ENCODE measurements around the gene CDKN2B-AS1.

CDKN2B-AS1 gene

DNA sequence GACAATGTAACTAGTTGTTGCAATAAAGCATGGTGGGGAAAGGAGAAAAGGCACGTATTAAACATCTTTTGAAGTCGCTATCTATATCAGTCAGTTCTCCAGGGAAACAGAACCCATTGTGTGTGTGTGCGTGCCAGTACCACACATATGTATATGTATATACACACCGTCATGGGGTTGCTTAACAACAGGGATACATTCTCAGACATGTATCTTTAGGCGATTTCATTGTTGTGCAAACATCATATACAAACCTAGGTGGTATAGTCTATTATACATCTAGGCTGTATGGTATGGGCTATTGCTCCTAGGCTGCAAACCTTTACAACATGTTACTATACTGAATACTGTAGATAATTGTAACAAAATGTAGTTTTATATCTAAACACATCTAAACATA lies 2.3 kb downstream of the CDKN2B-AS1 start:
- H3K4me3 ChIP-seq (ENCODE audit: low read depth, low read length): no peak overlapping the region
- peaks cover 13% of the 10 kb centered on the region for H3K4me1 ChIP-seq (ENCODE audit: control insufficient read depth, insufficient read depth, low read length)
- H3K9ac ChIP-seq (ENCODE audit: low read depth, low read length): no peak overlapping the region
- H3K36me3 ChIP-seq (ENCODE audit: control insufficient read depth, insufficient read depth, low read length): no peaks in the 10 kb centered on the region
- H3K27me3 ChIP-seq (ENCODE audit: control insufficient read depth, insufficient read depth, low read length): peaks cover 93% of the 10 kb centered on the region
- no peaks in the 10 kb centered on the region for H3K9me3 ChIP-seq (ENCODE audit: control insufficient read depth, insufficient read depth, low read length)

DNA sequence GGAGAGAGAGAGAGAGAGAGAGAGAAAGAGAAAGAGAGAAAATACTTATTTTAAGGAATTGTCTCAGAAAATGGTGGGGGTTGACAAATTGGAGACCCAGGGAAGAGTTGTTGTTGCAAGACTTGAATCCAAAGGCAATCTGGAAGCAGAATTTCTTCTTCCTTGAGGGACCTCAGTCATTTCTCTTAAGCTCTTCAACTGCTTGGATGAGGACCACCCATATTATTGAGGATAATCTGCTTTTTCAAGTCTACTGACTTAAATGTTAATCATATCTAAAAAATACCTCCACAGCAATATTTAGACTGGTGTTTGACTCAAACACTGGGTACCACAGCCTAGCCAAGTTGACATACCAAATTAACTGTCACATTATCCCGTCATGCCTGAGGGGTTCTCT lies 2.9 kb downstream of the CDKN2B-AS1 start:
- Histone ChIP-seq H3K4me3 (ENCODE audit: low read depth, low read length) (no peak overlapping the region), H3K27me3 (ENCODE audit: control insufficient read depth, insufficient read depth, low read length) (peaks cover 93% of the 10 kb centered on the region), H3K36me3 (ENCODE audit: control insufficient read depth, insufficient read depth, low read length) (no peaks in the 10 kb centered on the region), H3K9me3 (ENCODE audit: control insufficient read depth, insufficient read depth, low read length) (no peaks in the 10 kb centered on the region), H3K9ac (ENCODE audit: low read depth, low read length) (no peak overlapping the region), H3K4me1 (ENCODE audit: control insufficient read depth, insufficient read depth, low read length) (peaks cover 13% of the 10 kb centered on the region)

DNA sequence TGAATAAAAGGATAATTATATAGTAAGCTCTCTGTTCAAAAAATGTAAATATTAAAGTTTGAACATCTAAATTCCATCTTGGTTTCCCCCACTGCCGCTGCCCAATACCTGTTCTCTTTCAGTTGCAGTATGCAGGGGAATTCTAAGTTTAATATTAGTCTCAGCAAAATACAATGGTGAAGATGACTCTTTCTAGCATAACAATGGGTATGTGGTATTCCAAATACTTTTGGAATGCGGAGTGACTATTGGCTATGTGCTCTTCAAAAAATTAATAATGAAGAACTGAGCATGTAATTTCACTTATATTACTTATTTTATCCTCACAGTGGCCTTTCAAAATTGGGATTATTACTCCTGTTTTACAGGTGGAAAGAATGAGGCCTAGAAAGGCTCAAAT lies 3.4 kb downstream of the CDKN2B-AS1 start:
- H3K4me3 ChIP-seq (ENCODE audit: low read depth, low read length): no peak overlapping the region
- peaks cover 13% of the 10 kb centered on the region for H3K4me1 ChIP-seq (ENCODE audit: control insufficient read depth, insufficient read depth, low read length)
- H3K9ac ChIP-seq (ENCODE audit: low read depth, low read length): no peak overlapping the region
- no peaks in the 10 kb centered on the region for H3K36me3 ChIP-seq (ENCODE audit: control insufficient read depth, insufficient read depth, low read length)
- H3K27me3 ChIP-seq (ENCODE audit: control insufficient read depth, insufficient read depth, low read length): peaks cover 93% of the 10 kb centered on the region
- H3K9me3 ChIP-seq (ENCODE audit: control insufficient read depth, insufficient read depth, low read length): no peaks in the 10 kb centered on the region

DNA sequence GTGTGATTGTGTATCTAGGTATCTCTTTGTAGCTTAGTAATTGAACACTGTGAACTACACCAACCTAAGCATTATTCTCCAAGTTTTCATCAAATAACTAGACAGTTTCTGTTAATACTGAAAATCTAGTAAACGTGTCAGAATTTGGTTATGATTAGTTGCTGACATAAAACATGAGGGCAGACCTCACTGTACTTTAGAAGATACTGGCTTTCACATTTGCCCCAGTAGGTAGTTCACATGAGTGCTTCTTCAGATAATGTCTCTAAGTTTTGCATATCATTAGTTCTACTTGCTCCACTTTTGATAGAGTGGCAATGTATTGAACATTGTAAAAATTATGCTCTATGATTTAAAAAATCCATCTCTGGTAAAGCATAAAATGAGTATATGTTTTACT lies 7.4 kb downstream of the CDKN2B-AS1 start:
- Histone ChIP-seq H3K9me3 (ENCODE audit: control insufficient read depth, insufficient read depth, low read length) (no peaks in the 10 kb centered on the region), H3K4me1 (ENCODE audit: control insufficient read depth, insufficient read depth, low read length) (peaks cover 7% of the 10 kb centered on the region), H3K27me3 (ENCODE audit: control insufficient read depth, insufficient read depth, low read length) (peaks cover 100% of the 10 kb centered on the region), H3K4me3 (ENCODE audit: low read depth, low read length) (no peak overlapping the region), H3K9ac (ENCODE audit: low read depth, low read length) (no peak overlapping the region), H3K36me3 (ENCODE audit: control insufficient read depth, insufficient read depth, low read length) (no peaks in the 10 kb centered on the region)

DNA sequence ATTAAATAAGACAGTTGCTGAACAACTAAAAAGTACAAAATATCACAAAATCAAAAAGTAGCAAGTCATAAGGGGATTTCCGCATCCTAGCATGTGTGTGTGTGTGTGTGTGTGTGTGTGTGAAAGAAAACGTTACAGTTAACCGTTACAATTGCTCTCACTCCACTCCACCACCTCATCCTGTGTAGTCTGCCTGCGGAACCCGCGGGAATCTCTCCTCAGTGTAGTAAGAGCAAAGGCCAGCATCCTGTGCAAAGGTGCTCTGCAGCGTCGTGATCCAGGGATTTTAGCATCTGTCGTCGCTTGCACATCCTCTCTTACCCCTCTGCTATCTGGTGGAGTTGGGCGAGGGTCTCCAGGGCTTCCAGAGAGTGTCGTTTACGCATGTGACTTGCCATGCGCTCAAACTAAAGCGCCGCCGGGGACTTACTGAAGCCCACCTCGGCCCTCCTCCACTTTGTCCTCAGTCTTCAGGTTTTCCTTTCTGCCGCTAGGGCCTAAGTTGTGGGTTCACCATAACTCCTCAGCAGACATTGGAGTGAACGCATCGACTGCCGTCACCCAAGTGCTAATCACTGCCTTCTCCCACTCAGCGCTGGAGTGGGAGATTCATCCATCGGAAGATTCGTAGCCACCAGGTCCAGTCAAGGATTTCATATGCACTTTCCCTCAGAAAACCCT lies 10.6 kb downstream of the CDKN2B-AS1 start:
- Histone ChIP-seq H3K36me3 (ENCODE audit: control insufficient read depth, insufficient read depth, low read length) (no peaks in the 10 kb centered on the region), H3K9me3 (ENCODE audit: control insufficient read depth, insufficient read depth, low read length) (no peaks in the 10 kb centered on the region), H3K27me3 (ENCODE audit: control insufficient read depth, insufficient read depth, low read length) (peaks cover 92% of the 10 kb centered on the region), H3K4me1 (ENCODE audit: control insufficient read depth, insufficient read depth, low read length) (peaks cover 6% of the 10 kb centered on the region), H3K9ac (ENCODE audit: low read depth, low read length) (no peak overlapping the region), H3K4me3 (ENCODE audit: low read depth, low read length) (peak overlapping the region; percentile 52)

DNA sequence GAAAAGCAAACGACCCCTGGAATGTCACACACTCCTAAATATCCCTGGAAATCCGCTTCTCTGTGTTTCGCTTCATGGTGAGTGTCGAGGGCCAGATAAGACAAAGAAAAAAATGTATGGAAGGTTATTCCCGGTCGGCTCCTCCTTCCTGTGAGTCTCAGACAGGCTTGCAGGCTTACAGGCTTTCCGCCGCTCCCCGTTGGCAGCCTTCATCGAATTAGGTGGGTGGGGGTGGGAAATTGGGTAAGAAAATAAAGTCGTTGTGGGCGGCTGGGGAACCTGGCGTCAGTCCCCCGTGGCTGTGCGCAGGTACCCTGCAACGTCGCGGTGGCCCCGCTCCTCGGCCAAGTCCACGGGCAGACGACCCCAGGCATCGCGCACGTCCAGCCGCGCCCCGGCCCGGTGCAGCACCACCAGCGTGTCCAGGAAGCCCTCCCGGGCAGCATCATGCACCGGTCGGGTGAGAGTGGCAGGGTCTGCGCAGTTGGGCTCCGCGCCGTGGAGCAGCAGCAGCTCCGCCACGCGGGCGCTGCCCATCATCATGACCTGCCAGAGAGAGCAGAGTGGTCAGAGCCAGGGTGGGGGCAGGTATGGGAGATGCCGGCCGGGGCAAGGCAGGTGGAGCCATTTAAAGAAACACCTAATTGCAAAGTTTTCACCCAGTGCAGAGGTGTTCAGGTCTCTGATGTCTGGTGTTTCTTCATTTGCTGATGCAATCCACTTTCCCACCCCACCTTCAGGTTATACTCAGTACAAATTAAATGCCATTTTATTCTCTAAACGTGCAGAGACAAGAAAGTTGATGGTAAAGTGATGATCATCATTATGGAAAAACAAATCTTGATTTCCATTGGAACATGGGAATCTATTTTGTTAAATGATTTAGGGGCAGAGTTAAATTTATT lies 11.4 kb downstream of the CDKN2B-AS1 start:
- no peak overlapping the region for H3K9ac ChIP-seq (ENCODE audit: low read depth, low read length)
- no peaks in the 10 kb centered on the region for H3K9me3 ChIP-seq (ENCODE audit: control insufficient read depth, insufficient read depth, low read length)
- peak overlapping the region; percentile 52 for H3K4me3 ChIP-seq (ENCODE audit: low read depth, low read length)
- H3K36me3 ChIP-seq (ENCODE audit: control insufficient read depth, insufficient read depth, low read length): no peaks in the 10 kb centered on the region
- H3K4me1 ChIP-seq (ENCODE audit: control insufficient read depth, insufficient read depth, low read length): peaks cover 6% of the 10 kb centered on the region
- peaks cover 92% of the 10 kb centered on the region for H3K27me3 ChIP-seq (ENCODE audit: control insufficient read depth, insufficient read depth, low read length)

DNA sequence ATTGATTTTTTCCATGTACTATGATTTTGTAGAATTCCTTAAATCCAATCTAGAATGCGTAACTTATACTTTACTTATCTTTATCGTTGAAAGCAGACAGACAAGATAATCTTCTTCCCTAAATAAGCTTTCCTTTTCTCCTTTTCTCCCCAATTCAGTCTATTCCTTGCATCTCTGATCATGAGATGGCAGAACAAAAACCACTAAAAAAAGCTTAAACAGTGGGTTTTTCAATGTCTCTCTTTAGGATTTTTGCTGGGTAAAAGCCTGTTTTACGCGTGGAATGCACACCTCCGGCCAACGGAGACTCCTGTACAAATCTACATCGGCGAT lies 13.8 kb downstream of the CDKN2B-AS1 start:
- H3K4me3 ChIP-seq (ENCODE audit: low read depth, low read length): peak overlapping the region; percentile 90
- H3K4me1 ChIP-seq (ENCODE audit: control insufficient read depth, insufficient read depth, low read length): peaks cover 6% of the 10 kb centered on the region
- peaks cover 74% of the 10 kb centered on the region for H3K27me3 ChIP-seq (ENCODE audit: control insufficient read depth, insufficient read depth, low read length)
- H3K36me3 ChIP-seq (ENCODE audit: control insufficient read depth, insufficient read depth, low read length): no peaks in the 10 kb centered on the region
- no peak overlapping the region for H3K9ac ChIP-seq (ENCODE audit: low read depth, low read length)
- no peaks in the 10 kb centered on the region for H3K9me3 ChIP-seq (ENCODE audit: control insufficient read depth, insufficient read depth, low read length)

DNA sequence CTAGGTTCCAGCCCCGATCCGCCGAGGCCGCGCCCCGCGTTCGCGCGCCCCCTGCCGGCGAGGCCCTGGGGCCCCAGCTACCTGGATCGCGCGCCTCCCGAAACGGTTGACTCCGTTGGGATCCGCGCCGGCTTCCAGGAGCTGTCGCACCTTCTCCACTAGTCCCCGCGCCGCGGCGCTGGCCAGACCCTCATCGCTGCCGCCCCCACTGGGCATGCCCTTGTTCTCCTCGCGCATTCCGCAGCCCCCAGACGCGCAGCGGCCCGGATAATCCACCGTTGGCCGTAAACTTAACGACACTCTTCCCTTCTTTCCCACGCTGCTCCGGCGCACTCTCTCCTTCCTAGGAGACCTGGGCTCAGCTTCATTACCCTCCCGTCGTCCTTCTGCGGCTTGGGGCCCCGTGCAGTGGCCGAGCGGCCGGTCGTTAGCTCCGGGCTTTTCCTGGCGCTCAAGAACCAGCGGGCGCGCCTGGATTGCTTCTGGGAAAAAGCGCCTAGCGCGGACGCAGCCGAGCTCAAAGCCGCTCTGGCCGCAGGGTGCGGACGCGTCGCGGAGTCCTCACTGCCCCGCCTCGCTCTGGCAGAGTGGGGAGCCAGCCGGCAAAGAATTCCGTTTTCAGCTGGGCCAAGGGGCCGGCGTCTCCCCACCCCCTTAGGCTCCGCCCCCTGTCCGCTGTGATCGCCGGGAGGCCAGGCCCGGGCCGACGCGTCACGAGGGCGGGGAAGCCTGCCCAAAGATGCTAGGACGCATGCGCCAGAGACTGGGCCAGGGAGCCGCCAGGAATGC lies 14.3 kb downstream of the CDKN2B-AS1 start, which contains the start of gene CDKN2B:
Gene CDKN2B, minus strand, starts transcription at position 589 of the 789 bp plus-strand sequence. Its CDS starts 352 bp downstream, at position 237.
- Histone ChIP-seq H3K27me3 (ENCODE audit: control insufficient read depth, insufficient read depth, low read length) (peaks cover 69% of the 10 kb centered on the region), H3K9ac (ENCODE audit: low read depth, low read length) (no peak within 1 kb of the TSS), H3K4me3 (ENCODE audit: low read depth, low read length) (peak within 1 kb of the TSS; percentile 90), H3K9me3 (ENCODE audit: control insufficient read depth, insufficient read depth, low read length) (no peaks in the 10 kb centered on the region), H3K4me1 (ENCODE audit: control insufficient read depth, insufficient read depth, low read length) (peaks cover 6% of the 10 kb centered on the region), H3K36me3 (ENCODE audit: control insufficient read depth, insufficient read depth, low read length) (no peaks in the 10 kb centered on the region)

DNA sequence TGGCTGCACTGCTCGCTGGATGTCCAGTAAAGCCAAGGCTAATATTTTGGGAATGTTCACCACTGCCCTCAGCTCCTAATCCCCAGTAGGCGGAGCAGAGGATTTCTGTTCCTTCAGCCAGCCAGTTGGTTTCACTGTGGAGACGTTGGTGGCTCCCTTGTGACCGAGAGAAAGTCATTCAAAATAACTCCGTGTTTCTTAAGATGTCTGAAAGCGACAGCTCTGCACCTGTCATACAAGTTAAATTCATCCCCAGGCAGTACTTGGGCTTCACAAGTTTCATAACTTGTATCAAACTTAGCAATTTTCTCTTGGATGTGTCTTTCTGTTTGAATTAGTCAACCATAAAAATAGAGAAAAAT lies 14.9 kb downstream of the CDKN2B-AS1 start:
- H3K27me3 ChIP-seq (ENCODE audit: control insufficient read depth, insufficient read depth, low read length): peaks cover 63% of the 10 kb centered on the region

DNA sequence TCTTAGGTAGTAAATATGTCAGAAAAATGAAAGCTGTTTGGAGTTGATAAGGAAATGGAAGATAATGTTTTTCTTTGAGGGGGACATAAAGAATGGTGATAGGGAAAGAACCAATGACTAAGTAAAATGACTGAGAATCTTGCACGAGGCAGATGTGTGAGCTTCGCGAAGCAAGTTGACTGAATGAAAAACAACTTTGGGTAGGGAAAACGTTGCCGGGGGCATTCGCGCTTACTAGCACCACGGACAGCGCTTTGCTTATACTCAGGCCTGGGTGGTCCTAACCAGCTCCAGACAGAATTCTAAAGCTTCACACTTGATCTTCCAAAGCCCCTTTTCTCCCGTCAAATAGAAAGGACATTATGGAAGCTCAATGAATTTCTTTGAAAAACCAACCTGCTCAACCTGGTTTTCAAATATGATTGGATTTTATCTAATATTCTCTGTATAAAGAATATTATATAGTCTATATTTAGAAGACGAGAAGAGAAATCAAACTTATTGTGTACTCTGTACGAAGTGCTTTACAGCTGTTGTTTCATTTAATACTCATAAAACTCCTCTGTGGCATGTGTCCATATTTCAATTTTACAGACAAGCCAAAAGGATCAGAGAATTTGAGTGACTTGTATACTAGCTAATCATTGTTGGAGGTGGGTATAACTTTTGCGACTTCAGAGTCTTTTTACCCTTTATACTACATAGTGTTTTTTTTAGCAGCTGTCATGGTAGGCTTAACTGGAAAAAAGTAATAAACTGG lies 16.5 kb downstream of the CDKN2B-AS1 start:
- Histone ChIP-seq H3K36me3 (ENCODE audit: control insufficient read depth, insufficient read depth, low read length) (no peaks in the 10 kb centered on the region), H3K9ac (ENCODE audit: low read depth, low read length) (no peak overlapping the region), H3K27me3 (ENCODE audit: control insufficient read depth, insufficient read depth, low read length) (peaks cover 47% of the 10 kb centered on the region), H3K4me1 (ENCODE audit: control insufficient read depth, insufficient read depth, low read length) (no peaks in the 10 kb centered on the region), H3K4me3 (ENCODE audit: low read depth, low read length) (no peak overlapping the region), H3K9me3 (ENCODE audit: control insufficient read depth, insufficient read depth, low read length) (no peaks in the 10 kb centered on the region)

More for the DNA sequence above, 14.9 kb downstream of the CDKN2B-AS1 start:
- Histone ChIP-seq H3K9me3 (ENCODE audit: control insufficient read depth, insufficient read depth, low read length) (no peaks in the 10 kb centered on the region), H3K4me1 (ENCODE audit: control insufficient read depth, insufficient read depth, low read length) (peaks cover 6% of the 10 kb centered on the region), H3K4me3 (ENCODE audit: low read depth, low read length) (peak overlapping the region; percentile 90), H3K9ac (ENCODE audit: low read depth, low read length) (no peak overlapping the region), H3K36me3 (ENCODE audit: control insufficient read depth, insufficient read depth, low read length) (no peaks in the 10 kb centered on the region)

DNA sequence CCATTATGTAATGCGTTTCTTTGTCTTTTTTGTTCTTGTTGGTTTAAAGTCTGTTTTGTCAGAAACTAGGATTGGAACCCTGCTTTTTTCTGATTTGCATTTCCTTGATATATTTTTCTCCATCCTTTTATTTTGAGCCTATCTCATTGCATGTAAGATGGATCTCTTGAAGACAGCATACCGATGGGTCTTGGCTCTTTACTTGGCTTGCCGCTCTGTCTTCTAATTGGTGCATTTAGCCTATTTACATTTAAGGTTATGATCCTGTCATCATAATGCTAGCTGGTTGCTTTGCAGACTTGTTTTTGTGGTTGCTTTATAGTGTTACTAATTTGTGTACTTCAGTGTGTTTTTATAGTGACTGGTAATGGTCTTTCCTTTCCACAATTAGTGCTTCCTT lies 27.8 kb downstream of the CDKN2B-AS1 start:
- no peak overlapping the region for H3K4me3 ChIP-seq (ENCODE audit: low read depth, low read length)
- no peak overlapping the region for H3K9ac ChIP-seq (ENCODE audit: low read depth, low read length)
- no peaks in the 10 kb centered on the region for H3K9me3 ChIP-seq (ENCODE audit: control insufficient read depth, insufficient read depth, low read length)
- no peaks in the 10 kb centered on the region for H3K36me3 ChIP-seq (ENCODE audit: control insufficient read depth, insufficient read depth, low read length)
- H3K27me3 ChIP-seq (ENCODE audit: control insufficient read depth, insufficient read depth, low read length): no peaks in the 10 kb centered on the region
- H3K4me1 ChIP-seq (ENCODE audit: control insufficient read depth, insufficient read depth, low read length): no peaks in the 10 kb centered on the region
